ENCODE results near the gene TTYH3. TPM values are rescaled to one million over a fixed set of nuclear protein-coding genes. Genes with fewer than 3 reads are reported as not detected.
A peak's percentile ranks its signal among the peaks of the same experiment; 100 is the strongest.

The TTYH3 gene
- total RNA-seq, 4 donors from 2014 or later = 7.2 to 43.2 (median 15.7) TPM

DNA sequence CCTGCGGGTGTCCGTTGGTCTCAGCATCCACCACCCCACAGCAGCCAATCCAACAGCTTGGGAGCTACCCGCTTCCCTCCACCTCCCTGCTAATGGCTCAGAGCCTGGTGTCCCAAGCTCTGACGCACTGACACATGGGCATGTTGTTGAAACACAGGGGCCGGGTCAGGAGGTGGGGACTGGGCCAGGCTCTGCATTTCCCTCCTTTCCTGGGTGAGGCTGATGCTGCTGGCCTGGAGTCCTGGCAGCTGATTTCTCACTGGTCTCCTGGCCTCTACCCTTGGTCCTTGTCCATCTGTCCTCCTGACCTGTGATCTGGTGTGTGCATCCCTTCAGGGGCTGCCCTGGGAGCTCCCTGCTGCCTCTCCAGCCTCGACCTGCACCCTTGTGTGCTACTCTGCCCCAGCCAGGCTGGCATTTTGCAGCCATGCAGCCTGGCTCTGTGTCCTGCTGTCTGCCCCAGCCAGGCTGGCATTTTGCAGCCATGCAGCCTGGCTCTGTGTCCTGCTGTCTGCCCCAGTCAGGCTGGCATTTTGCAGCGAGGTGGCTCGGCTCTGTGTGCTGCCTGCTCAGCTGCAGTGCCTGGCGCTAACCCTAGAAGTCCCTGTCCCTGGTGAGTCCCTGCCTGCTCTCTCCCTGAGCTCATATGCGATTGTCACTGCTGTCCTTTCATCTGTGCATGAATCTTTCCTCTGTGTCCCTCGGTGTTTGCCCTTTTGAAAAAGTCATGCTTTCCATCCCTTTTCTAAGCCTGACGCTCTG is 70.2 kb downstream of the TTYH3 start:
- peaks cover 0 to 3% of the 10 kb centered on the region in 2 donors for H3K27me3 ChIP-seq
- 37 to 51% methylated on average over 12 of the region's 12 CpGs for WGBS, 2 donors
- peak in 1 of 2 donors; percentile 60 for TF ChIP-seq EP300 (IDR thresholded peaks at IDR 0.05)
- TF ChIP-seq, protein P1, sequence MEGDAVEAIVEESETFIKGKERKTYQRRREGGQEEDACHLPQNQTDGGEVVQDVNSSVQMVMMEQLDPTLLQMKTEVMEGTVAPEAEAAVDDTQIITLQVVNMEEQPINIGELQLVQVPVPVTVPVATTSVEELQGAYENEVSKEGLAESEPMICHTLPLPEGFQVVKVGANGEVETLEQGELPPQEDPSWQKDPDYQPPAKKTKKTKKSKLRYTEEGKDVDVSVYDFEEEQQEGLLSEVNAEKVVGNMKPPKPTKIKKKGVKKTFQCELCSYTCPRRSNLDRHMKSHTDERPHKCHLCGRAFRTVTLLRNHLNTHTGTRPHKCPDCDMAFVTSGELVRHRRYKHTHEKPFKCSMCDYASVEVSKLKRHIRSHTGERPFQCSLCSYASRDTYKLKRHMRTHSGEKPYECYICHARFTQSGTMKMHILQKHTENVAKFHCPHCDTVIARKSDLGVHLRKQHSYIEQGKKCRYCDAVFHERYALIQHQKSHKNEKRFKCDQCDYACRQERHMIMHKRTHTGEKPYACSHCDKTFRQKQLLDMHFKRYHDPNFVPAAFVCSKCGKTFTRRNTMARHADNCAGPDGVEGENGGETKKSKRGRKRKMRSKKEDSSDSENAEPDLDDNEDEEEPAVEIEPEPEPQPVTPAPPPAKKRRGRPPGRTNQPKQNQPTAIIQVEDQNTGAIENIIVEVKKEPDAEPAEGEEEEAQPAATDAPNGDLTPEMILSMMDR (IDR thresholded peaks at IDR 0.05) = no peak
- peaks cover 0 to 7% (median 0%) of the 10 kb centered on the region in 4 donors for H3K9me3 ChIP-seq
- H3K4me3 ChIP-seq = no peak overlapping the region
- H3K4me1 ChIP-seq = peaks cover 0 to 10% (median 0%) of the 10 kb centered on the region in 4 donors
- H3K36me3 ChIP-seq = no peaks in the 10 kb centered on the region
- H3K27ac ChIP-seq = peak overlapping the region in 1 of 4 donors; percentile 18
- DNase-seq (ENCODE audit: low spot score in 2 of 2) = peak; percentile 42 to 45

DNA sequence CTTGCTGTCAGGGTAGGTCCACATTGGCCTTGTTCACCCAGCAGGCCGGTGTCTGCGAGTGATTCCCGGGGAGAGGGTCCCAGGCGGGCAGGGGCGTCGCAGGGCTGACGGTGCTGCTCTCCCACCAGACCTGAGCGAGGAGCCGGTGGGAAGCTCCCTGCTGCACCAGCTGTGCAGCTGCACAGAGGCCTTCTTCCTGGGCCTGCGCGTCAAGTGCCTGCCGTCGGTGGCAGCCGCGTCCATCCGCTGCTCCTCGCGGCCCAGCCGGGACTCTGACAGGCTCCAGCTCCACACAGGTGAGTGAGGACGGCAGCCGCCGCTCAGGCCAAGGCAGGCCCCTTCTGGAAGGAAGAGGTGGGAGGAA is 70.8 kb downstream of the TTYH3 start:
- H3K27me3 ChIP-seq = peaks cover 0 to 3% of the 10 kb centered on the region in 2 donors
- DNase-seq (ENCODE audit: low spot score in 2 of 2) = no peak
- H3K27ac ChIP-seq = no peak overlapping the region
- TF ChIP-seq EP300 (IDR thresholded peaks at IDR 0.05) = no peak
- TF ChIP-seq POLR2A (IDR thresholded peaks at IDR 0.05) = no peak
- TF ChIP-seq, protein P1 (IDR thresholded peaks at IDR 0.05) = no peak
- WGBS, 2 donors = 76 to 89% methylated on average over 19 to 21 of the region's 22 CpGs
- H3K9me3 ChIP-seq = peaks cover 0 to 7% (median 0%) of the 10 kb centered on the region in 4 donors
- H3K36me3 ChIP-seq = no peaks in the 10 kb centered on the region
- peaks cover 0 to 10% (median 0%) of the 10 kb centered on the region in 4 donors for H3K4me1 ChIP-seq
- no peak overlapping the region for H3K4me3 ChIP-seq

DNA sequence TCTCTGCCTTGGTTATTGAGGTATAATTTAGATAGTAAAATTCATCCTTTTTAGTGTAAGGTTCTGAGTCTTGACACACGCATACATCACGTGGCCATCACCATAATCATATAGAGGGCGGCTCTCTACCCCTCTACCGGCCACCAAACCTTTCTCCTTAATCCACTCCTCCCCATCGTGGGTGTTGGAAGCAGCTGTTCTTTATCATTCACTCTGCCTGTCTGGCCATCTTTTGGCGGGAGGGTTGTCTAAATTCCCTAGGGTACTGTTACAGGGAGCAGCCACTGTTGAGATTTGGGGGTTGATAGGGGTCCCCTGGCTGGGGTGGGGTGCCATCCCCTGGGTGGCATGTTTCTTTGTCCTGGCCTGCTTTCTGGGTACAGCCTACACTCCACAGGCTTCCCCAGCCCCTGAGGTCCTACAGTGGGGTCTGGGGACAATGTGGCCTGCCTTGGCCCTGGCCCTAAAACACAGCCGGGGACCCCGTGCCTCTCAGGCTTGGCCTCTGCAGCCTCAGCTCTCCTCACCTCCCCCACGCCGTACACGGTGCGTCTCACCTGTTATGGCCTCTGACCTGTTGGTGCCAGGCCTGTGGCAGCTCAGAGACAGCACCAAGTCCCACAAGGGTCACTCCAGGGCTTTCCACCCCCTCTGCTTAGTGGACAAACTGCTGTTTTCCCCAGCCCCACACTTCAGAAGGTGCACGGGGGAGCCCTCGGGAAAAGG is 73.7 kb downstream of the TTYH3 start:
- Histone ChIP-seq H3K27me3 (no peaks in the 10 kb centered on the region), H3K4me3 (no peak overlapping the region), H3K36me3 (no peaks in the 10 kb centered on the region), H3K4me1 (peaks cover 0 to 17% (median 6%) of the 10 kb centered on the region in 4 donors), H3K27ac (no peak overlapping the region), H3K9me3 (peaks cover 0 to 7% (median 0%) of the 10 kb centered on the region in 4 donors)
- TF ChIP-seq, protein P1 (IDR thresholded peaks at IDR 0.05) = no peak
- TF ChIP-seq POLR2A (IDR thresholded peaks at IDR 0.05) = no peak
- TF ChIP-seq EP300 (IDR thresholded peaks at IDR 0.05) = no peak
- WGBS, 2 donors = 84 to 85% methylated on average over 14 of the region's 14 CpGs
- DNase-seq (ENCODE audit: low spot score in 2 of 2) = no peak

DNA sequence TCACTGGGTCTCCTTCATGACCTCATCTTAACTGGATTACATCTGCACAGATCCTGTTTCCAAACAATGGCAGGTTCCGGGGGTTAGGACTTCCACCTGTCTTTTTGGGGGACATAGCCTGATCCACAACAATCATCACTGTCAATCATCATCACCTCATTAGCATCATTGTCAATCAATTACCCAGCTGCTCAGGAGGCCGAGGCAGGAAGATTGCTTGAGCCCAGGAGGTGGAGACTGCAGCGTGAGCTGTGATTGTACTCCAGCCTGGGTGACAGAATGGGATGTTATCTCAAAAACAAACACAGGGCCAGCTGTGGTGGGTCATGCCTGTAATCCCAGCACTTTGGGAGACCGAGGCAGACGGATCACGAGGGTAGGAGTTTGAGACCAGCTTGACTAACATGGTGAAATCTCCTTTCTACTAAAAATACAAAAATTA is 74.9 kb downstream of the TTYH3 start:
- H3K27me3 ChIP-seq = no peaks in the 10 kb centered on the region
- H3K36me3 ChIP-seq = peaks cover 0 to 9% (median 0%) of the 10 kb centered on the region in 3 donors
- peaks cover 0 to 14% (median 8%) of the 10 kb centered on the region in 4 donors for H3K4me1 ChIP-seq
- H3K9me3 ChIP-seq = peaks cover 0 to 7% (median 0%) of the 10 kb centered on the region in 4 donors
- TF ChIP-seq EP300 (IDR thresholded peaks at IDR 0.05) = no peak
- no peak for TF ChIP-seq POLR2A (IDR thresholded peaks at IDR 0.05)
- TF ChIP-seq, protein P1 (IDR thresholded peaks at IDR 0.05) = no peak
- H3K4me3 ChIP-seq = no peak overlapping the region
- DNase-seq (ENCODE audit: low spot score in 2 of 2) = no peak
- H3K27ac ChIP-seq = no peak overlapping the region
- 58 to 67% methylated on average over 6 of the region's 6 CpGs for WGBS, 2 donors

DNA sequence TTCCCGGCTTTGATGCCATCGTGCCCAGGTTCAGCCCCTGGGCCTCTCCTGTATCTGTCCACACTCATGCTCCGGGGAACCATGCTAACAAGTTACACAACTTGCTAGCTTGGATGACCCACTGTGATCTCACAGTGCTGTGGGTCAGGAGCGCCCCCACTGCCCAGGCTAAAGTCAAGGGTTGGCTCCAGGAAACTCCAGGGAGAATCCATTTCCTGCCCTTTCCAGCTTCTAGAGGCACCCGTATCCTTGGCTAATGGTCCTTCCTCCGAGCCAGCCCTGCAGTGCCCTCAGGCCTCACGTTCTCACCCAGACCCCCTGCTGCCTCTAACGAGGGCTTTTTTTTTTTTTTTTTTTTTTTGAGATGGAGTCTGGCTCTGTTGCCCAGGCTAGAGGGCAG is 75.7 kb downstream of the TTYH3 start:
- peaks cover 0 to 15% (median 0%) of the 10 kb centered on the region in 3 donors for H3K36me3 ChIP-seq
- DNase-seq (ENCODE audit: low spot score in 2 of 2) = no peak
- H3K4me1 ChIP-seq = peaks cover 0 to 12% (median 6%) of the 10 kb centered on the region in 4 donors
- no peak overlapping the region for H3K27ac ChIP-seq
- H3K9me3 ChIP-seq = peaks cover 0 to 7% (median 0%) of the 10 kb centered on the region in 4 donors
- H3K4me3 ChIP-seq = no peak overlapping the region
- no peak for TF ChIP-seq EP300 (IDR thresholded peaks at IDR 0.05)
- TF ChIP-seq, protein P1 (IDR thresholded peaks at IDR 0.05) = no peak
- no peak for TF ChIP-seq POLR2A (IDR thresholded peaks at IDR 0.05)
- WGBS, 2 donors = 62 to 67% methylated on average over 8 of the region's 8 CpGs
- no peaks in the 10 kb centered on the region for H3K27me3 ChIP-seq
